ENCODE data around the gene STAT6. TPM values are rescaled to one million over a fixed set of nuclear protein-coding genes. Genes with fewer than 3 reads are reported as not detected.

Gene STAT6
- total and polyA plus RNA-seq, 10 of the 15 experiments (the other 5 are each of a cell fraction or from before 2014, with no cell fraction given), result 14.2 to 176 (median 89.6) TPM

DNA sequence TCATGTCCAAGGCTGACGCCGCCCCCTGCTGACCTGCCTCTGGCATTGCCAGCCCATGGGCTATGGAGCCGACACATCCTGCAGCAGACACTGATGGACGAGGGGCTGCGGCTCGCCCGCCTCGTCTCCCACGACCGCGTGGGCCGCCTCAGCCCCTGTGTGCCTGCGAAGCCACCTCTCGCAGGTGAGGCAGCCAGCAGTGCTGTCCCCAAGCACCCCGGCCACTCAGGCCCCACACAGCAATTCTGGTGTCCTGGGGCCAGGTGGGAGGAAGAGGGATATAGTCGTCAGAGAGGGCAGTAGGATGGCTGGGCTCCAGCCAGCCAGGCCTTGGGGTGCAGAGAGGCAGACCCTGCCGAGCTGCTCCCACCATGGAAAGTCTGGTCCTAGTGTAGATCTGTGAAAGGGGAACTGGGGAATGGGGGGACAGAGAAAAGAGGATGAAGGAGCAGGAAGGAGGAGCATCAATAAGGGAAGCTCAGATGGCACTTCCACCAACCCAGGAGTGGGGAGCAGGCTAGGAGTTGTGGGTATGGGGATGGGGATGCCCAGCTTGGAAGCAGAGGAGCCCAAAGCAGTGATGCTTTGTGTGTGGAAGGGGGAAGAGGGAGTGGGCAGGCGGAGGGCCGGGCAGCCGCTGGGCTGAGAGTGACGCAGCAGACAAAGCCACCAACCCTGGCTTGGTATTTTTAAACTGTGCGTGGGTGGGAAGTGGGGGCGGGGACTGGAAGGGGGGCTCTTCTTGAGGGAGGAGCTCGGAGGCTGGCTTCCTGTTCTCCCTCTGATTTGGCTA lies 17.6 kb downstream of the STAT6 start (continued):
- TF ChIP-seq SMC3 (IDR thresholded peaks at IDR 0.05; ENCODE audit: borderline replicate concordance, low read length) (peak; percentile 68; the same call in 1 of the 2 replicates), BHLHE40 (IDR thresholded peaks at IDR 0.05; ENCODE audit: borderline replicate concordance in 1 of 2, low read depth in 2 of 2, low read length in 1 of 2) (peak in 1 of 2 experiments; percentile 26; a peak in 2 of 4 replicates), CEBPB (IDR thresholded peaks at IDR 0.05; ENCODE audit: borderline replicate concordance in 1 of 2, low read depth in 2 of 2, low read length in 2 of 2) (no peak), ZNF622 (IDR thresholded peaks at IDR 0.05) (no peak), SUPT20H (IDR thresholded peaks at IDR 0.05; ENCODE audit: borderline replicate concordance, control insufficient read depth, low read depth, low read length) (no peak), NFYB (IDR thresholded peaks at IDR 0.05; ENCODE audit: insufficient read depth, low read depth, low read length) (no peak), JUND (IDR thresholded peaks at IDR 0.05; ENCODE audit: low read depth, low read length) (no peak), GATAD2B (conservative IDR thresholded peaks at IDR 0.05; ENCODE audit: low read depth) (peak; percentile 81), LARP7 (IDR thresholded peaks at IDR 0.05) (peak; percentile 77; the same call in 1 of the 2 replicates)
- TF ChIP-seq, protein P1, sequence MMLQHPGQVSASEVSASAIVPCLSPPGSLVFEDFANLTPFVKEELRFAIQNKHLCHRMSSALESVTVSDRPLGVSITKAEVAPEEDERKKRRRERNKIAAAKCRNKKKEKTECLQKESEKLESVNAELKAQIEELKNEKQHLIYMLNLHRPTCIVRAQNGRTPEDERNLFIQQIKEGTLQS (IDR thresholded peaks at IDR 0.05; ENCODE audit: borderline replicate concordance, extremely low read depth, low read depth, low read length), result no peak
- TF ChIP-seq, protein P2, sequence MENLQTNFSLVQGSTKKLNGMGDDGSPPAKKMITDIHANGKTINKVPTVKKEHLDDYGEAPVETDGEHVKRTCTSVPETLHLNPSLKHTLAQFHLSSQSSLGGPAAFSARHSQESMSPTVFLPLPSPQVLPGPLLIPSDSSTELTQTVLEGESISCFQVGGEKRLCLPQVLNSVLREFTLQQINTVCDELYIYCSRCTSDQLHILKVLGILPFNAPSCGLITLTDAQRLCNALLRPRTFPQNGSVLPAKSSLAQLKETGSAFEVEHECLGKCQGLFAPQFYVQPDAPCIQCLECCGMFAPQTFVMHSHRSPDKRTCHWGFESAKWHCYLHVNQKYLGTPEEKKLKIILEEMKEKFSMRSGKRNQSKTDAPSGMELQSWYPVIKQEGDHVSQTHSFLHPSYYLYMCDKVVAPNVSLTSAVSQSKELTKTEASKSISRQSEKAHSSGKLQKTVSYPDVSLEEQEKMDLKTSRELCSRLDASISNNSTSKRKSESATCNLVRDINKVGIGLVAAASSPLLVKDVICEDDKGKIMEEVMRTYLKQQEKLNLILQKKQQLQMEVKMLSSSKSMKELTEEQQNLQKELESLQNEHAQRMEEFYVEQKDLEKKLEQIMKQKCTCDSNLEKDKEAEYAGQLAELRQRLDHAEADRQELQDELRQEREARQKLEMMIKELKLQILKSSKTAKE (IDR thresholded peaks at IDR 0.05; ENCODE audit: low read depth, poor library complexity, severe bottlenecking), result no peak
- TF ChIP-seq, protein P3, sequence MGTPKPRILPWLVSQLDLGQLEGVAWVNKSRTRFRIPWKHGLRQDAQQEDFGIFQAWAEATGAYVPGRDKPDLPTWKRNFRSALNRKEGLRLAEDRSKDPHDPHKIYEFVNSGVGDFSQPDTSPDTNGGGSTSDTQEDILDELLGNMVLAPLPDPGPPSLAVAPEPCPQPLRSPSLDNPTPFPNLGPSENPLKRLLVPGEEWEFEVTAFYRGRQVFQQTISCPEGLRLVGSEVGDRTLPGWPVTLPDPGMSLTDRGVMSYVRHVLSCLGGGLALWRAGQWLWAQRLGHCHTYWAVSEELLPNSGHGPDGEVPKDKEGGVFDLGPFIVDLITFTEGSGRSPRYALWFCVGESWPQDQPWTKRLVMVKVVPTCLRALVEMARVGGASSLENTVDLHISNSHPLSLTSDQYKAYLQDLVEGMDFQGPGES (IDR thresholded peaks at IDR 0.05), result no peak
- TF ChIP-seq, protein P4, sequence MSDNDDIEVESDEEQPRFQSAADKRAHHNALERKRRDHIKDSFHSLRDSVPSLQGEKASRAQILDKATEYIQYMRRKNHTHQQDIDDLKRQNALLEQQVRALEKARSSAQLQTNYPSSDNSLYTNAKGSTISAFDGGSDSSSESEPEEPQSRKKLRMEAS (IDR thresholded peaks at IDR 0.05; ENCODE audit: low read depth, low read length), result no peak
